ENCODE results near the gene ASIP. TPM values are rescaled to one million over a fixed set of nuclear protein-coding genes. Genes with fewer than 3 reads are reported as not detected.
"Not testable (repeated sequence)": the region's sequence is repeated elsewhere in the genome, so short reads cannot be mapped to it uniquely, and the experiment has no call there.

Gene ASIP
- total RNA-seq, 1 donor from 2014 or later, result not detected

DNA sequence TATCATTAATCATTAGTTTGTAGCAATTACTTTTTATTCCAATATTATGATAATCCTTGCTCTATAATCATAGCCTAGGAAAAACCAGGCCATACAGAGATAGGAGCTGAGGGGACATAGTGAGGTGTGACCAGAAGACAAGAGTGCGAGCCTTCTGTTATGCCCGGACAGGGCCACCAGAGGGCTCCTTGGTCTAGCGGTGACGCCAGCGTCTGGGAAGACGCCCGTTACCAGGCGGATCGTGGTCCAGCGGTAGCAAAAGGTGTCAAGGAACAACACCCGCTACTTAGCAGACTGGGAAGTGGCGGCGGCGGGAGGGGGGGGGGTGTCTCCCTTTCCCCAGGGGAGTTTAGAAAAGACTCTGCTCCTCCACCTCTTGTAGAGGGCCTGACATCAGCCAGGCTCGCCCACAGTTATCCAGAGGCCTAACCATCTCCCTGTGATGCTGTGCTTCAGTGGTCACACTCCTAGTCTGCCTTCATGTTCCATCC is 57.1 kb downstream of the ASIP start:
- not testable (repeated sequence) for DNase-seq (ENCODE audit: low read depth, low spot score); H3K4me1 Mint-ChIP-seq; H3K9me3 Mint-ChIP-seq; H3K27me3 Mint-ChIP-seq (ENCODE audit: low read depth); H3K27ac Mint-ChIP-seq (ENCODE audit: unreplicated experiment)
- Mint-ChIP-seq H3K36me3 (ENCODE audit: low read depth) (peaks cover 16% of the 10 kb centered on the region), H3K4me3 (peak overlapping the region; percentile 79)
- peak; percentile 54 for TF ChIP-seq CTCF (conservative IDR thresholded peaks at IDR 0.05)

GRCh38 chr20:34299556-34300255 is 58.5 kb downstream of the ASIP start:
- DNase-seq (ENCODE audit: low read depth, low spot score), result no peak
- Mint-ChIP-seq H3K36me3 (ENCODE audit: low read depth) (peaks cover 7% of the 10 kb centered on the region), H3K27ac (ENCODE audit: unreplicated experiment) (no peak overlapping the region), H3K4me1 (peaks cover 13% of the 10 kb centered on the region), H3K9me3 (no peaks in the 10 kb centered on the region), H3K4me3 (no peak overlapping the region), H3K27me3 (ENCODE audit: low read depth) (no peaks in the 10 kb centered on the region)
- no peak for TF ChIP-seq CTCF (conservative IDR thresholded peaks at IDR 0.05)

DNA sequence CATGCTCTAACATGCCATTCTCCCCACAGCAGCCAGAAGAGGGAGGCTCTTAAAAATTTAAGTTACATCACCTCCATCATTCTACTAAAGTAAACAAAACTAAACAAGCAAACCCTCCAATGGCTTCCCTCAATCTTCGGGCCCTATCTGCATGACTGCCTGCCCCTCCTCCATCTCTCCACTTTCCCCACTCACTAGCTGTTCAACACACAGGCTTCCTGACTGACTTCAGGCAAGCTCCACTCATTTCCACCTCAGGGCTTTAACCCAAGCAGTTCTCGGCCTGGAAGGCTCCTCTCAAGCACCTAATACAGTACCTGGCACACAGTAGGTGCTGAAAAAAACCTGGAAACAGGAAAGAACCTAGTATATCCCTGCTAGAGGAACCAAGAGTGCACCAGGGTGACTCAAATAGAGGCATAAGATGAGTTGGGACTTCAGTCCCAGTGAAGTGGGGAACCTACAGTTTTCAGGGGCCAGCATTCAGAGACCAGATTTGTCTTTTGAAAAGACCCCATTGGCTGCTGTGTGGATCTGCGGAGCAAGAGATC is 59.1 kb downstream of the ASIP start:
- Mint-ChIP-seq H3K36me3 (ENCODE audit: low read depth) (peaks cover 7% of the 10 kb centered on the region), H3K9me3 (no peaks in the 10 kb centered on the region), H3K4me3 (no peak overlapping the region), H3K27me3 (ENCODE audit: low read depth) (no peaks in the 10 kb centered on the region), H3K4me1 (peaks cover 13% of the 10 kb centered on the region), H3K27ac (ENCODE audit: unreplicated experiment) (no peak overlapping the region)
- DNase-seq (ENCODE audit: low read depth, low spot score), result no peak
- TF ChIP-seq CTCF (conservative IDR thresholded peaks at IDR 0.05), result no peak

- Mint-ChIP-seq H3K4me1 (peaks cover 13% of the 10 kb centered on the region), H3K9me3 (no peaks in the 10 kb centered on the region), H3K27ac (ENCODE audit: unreplicated experiment) (no peak overlapping the region), H3K27me3 (ENCODE audit: low read depth) (no peaks in the 10 kb centered on the region), H3K4me3 (no peak overlapping the region), H3K36me3 (ENCODE audit: low read depth) (peaks cover 3% of the 10 kb centered on the region)
- no peak for DNase-seq (ENCODE audit: low read depth, low spot score)
- no peak for TF ChIP-seq CTCF (conservative IDR thresholded peaks at IDR 0.05)
Measured at GRCh38 chr20:34300809-34301586, 59.8 kb downstream of the ASIP start.

GRCh38 chr20:34301587-34302311 is 60.5 kb downstream of the ASIP start:
- TF ChIP-seq CTCF (conservative IDR thresholded peaks at IDR 0.05), result no peak
- peaks cover 3% of the 10 kb centered on the region for H3K36me3 Mint-ChIP-seq (ENCODE audit: low read depth)
- peak overlapping the region; percentile 90 for H3K27ac Mint-ChIP-seq (ENCODE audit: unreplicated experiment)
- no peak overlapping the region for H3K4me3 Mint-ChIP-seq
- DNase-seq (ENCODE audit: low read depth, low spot score), result no peak
- H3K27me3 Mint-ChIP-seq (ENCODE audit: low read depth), result no peaks in the 10 kb centered on the region
- H3K9me3 Mint-ChIP-seq, result no peaks in the 10 kb centered on the region
- H3K4me1 Mint-ChIP-seq, result peaks cover 13% of the 10 kb centered on the region
